A204.1 (cell line): ENCODE measurements around the gene TRAFD1.

Experiments
- FAIRE-seq: peaks from 2 replicates; lab custom pipeline; 2012; peaks lifted over from hg19 to GRCh38; lab: Jason Lieb, UNC

Gene TRAFD1

DNA sequence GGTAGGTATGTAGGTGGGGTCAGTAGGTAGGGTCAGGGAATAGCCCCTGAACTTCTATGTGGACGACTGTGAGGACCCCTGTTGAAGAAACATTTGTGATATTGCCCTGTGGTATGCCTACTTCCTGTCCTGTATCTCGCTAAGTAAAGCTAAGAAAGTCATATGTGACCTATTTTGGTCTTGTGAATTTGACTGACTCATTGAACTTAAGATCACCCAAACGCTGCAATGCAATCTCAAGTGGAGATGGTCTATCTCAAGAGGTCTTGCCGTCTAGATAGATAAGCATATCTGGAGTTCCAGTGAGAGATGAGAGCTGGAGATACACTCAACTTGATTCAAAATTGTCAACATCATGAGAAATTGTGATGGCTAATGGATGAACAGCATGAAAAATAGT lies 73.8 kb downstream of the TRAFD1 start:
- FAIRE-seq = no peak
